Measurements from ENCODE around the gene TMEM158. TPM values are rescaled to one million over a fixed set of nuclear protein-coding genes. Genes with fewer than 3 reads are reported as not detected.
A peak's percentile ranks its signal among the peaks of the same experiment; 100 is the strongest.

Gene TMEM158
- total RNA-seq, 1 donor from 2014 or later, result 14.1 TPM

DNA sequence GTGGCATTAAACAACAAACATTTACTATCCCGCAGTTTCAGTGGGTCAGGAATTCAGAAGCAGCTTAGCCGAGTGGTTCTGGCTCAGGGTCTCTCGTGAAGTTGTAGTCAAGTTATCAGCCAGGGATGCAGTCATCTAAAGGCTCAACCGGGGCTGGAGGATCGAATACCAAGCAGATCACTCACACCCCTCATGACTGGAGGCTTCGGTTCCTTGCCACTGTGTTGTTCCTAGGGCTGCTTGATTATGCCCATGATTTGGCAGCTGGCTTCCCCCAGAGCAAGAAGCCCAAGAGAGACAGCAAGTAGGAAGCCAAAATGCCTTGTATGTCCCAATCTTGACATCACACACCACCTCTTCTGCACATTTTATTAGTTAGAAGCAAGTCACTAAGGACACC lies 46.0 kb downstream of the TMEM158 start:
- DNase-seq (ENCODE audit: low read depth) (peak; percentile 62), FAIRE-seq (peak; percentile 74)
- Mint-ChIP-seq H3K36me3 (ENCODE audit: low read depth, unreplicated experiment) (no peaks in the 10 kb centered on the region), H3K27ac (ENCODE audit: unreplicated experiment) (peak overlapping the region; percentile 79), H3K4me1 (ENCODE audit: low read depth, unreplicated experiment) (peaks cover 28% of the 10 kb centered on the region), H3K9me3 (ENCODE audit: unreplicated experiment) (peaks cover 3% of the 10 kb centered on the region), H3K27me3 (ENCODE audit: low read depth, unreplicated experiment) (peaks cover 19% of the 10 kb centered on the region), H3K4me3 (ENCODE audit: unreplicated experiment) (no peak overlapping the region)
- no peak overlapping the region for H3K9ac ChIP-seq (ENCODE audit: low read length)
- TF ChIP-seq, protein P1, sequence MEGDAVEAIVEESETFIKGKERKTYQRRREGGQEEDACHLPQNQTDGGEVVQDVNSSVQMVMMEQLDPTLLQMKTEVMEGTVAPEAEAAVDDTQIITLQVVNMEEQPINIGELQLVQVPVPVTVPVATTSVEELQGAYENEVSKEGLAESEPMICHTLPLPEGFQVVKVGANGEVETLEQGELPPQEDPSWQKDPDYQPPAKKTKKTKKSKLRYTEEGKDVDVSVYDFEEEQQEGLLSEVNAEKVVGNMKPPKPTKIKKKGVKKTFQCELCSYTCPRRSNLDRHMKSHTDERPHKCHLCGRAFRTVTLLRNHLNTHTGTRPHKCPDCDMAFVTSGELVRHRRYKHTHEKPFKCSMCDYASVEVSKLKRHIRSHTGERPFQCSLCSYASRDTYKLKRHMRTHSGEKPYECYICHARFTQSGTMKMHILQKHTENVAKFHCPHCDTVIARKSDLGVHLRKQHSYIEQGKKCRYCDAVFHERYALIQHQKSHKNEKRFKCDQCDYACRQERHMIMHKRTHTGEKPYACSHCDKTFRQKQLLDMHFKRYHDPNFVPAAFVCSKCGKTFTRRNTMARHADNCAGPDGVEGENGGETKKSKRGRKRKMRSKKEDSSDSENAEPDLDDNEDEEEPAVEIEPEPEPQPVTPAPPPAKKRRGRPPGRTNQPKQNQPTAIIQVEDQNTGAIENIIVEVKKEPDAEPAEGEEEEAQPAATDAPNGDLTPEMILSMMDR (IDR thresholded peaks at IDR 0.05; ENCODE audit: insufficient read depth, low read depth, low read length), result no peak
- no peak for TF ChIP-seq EZH2 (IDR thresholded peaks at IDR 0.05; ENCODE audit: insufficient read depth, low read length)
- H2AFZ ChIP-seq (ENCODE audit: low read depth, low read length), result no peak overlapping the region
- H3K4me1 ChIP-seq (ENCODE audit: insufficient read depth, low read length), result peaks cover 33% of the 10 kb centered on the region
- peaks cover 1% of the 10 kb centered on the region for H3K27me3 ChIP-seq (ENCODE audit: insufficient read depth, low read length)
- H3K9me3 ChIP-seq (ENCODE audit: insufficient read depth, low read depth, low read length), result no peaks in the 10 kb centered on the region
- no peaks in the 10 kb centered on the region for H4K20me1 ChIP-seq (ENCODE audit: insufficient read depth, low read length)
- no peaks in the 10 kb centered on the region for H3K79me2 ChIP-seq (ENCODE audit: insufficient read depth, low read length)
- peak overlapping the region; percentile 9 for H3K4me2 ChIP-seq (ENCODE audit: low read length)
- H3K36me3 ChIP-seq (ENCODE audit: insufficient read depth, low read length), result no peaks in the 10 kb centered on the region
- no peak overlapping the region for H3K27ac ChIP-seq (ENCODE audit: low read depth, low read length)
- no peak overlapping the region for H3K4me3 ChIP-seq (ENCODE audit: insufficient read depth, low read depth, low read length)

DNA sequence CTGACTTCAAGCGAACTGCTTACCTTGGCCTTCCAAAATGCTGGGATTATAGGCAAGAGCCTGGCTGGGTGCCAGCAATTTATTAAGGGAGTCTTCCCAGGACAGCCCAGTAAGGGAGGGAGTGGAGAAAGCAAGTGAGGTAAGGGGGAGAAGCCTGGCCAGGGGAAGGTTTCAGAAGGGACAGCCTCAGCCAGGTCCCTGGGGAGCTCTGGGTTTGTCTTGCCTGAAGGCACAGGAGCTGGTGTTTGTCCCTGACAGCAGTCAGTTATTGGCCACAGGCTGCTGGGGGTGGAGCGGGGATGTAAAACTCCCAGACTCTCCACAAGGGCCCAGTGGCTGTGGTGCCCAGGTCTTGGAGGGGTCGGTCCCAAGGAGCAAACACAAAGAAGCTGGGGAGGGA lies 46.9 kb downstream of the TMEM158 start:
- peaks cover 16% of the 10 kb centered on the region for H3K27me3 Mint-ChIP-seq (ENCODE audit: low read depth, unreplicated experiment)
- H3K79me2 ChIP-seq (ENCODE audit: insufficient read depth, low read length), result no peaks in the 10 kb centered on the region
- no peaks in the 10 kb centered on the region for H4K20me1 ChIP-seq (ENCODE audit: insufficient read depth, low read length)
- H3K4me1 ChIP-seq (ENCODE audit: insufficient read depth, low read length), result peaks cover 33% of the 10 kb centered on the region
- H3K9me3 ChIP-seq (ENCODE audit: insufficient read depth, low read depth, low read length), result no peaks in the 10 kb centered on the region
- FAIRE-seq, result no peak
- H3K36me3 Mint-ChIP-seq (ENCODE audit: low read depth, unreplicated experiment), result no peaks in the 10 kb centered on the region
- H3K4me3 Mint-ChIP-seq (ENCODE audit: unreplicated experiment), result no peak overlapping the region
- peak overlapping the region; percentile 79 for H3K27ac Mint-ChIP-seq (ENCODE audit: unreplicated experiment)
- no peak overlapping the region for H2AFZ ChIP-seq (ENCODE audit: low read depth, low read length)
- no peaks in the 10 kb centered on the region for H3K27me3 ChIP-seq (ENCODE audit: insufficient read depth, low read length)
- no peak overlapping the region for H3K9ac ChIP-seq (ENCODE audit: low read length)
- no peaks in the 10 kb centered on the region for H3K36me3 ChIP-seq (ENCODE audit: insufficient read depth, low read length)
- no peak for DNase-seq (ENCODE audit: low read depth)
- H3K9me3 Mint-ChIP-seq (ENCODE audit: unreplicated experiment), result peaks cover 3% of the 10 kb centered on the region
- peaks cover 28% of the 10 kb centered on the region for H3K4me1 Mint-ChIP-seq (ENCODE audit: low read depth, unreplicated experiment)
- no peak overlapping the region for H3K27ac ChIP-seq (ENCODE audit: low read depth, low read length)
- no peak overlapping the region for H3K4me2 ChIP-seq (ENCODE audit: low read length)
- TF ChIP-seq, protein P1 (IDR thresholded peaks at IDR 0.05; ENCODE audit: insufficient read depth, low read depth, low read length), result no peak
- H3K4me3 ChIP-seq (ENCODE audit: insufficient read depth, low read depth, low read length), result no peak overlapping the region

DNA sequence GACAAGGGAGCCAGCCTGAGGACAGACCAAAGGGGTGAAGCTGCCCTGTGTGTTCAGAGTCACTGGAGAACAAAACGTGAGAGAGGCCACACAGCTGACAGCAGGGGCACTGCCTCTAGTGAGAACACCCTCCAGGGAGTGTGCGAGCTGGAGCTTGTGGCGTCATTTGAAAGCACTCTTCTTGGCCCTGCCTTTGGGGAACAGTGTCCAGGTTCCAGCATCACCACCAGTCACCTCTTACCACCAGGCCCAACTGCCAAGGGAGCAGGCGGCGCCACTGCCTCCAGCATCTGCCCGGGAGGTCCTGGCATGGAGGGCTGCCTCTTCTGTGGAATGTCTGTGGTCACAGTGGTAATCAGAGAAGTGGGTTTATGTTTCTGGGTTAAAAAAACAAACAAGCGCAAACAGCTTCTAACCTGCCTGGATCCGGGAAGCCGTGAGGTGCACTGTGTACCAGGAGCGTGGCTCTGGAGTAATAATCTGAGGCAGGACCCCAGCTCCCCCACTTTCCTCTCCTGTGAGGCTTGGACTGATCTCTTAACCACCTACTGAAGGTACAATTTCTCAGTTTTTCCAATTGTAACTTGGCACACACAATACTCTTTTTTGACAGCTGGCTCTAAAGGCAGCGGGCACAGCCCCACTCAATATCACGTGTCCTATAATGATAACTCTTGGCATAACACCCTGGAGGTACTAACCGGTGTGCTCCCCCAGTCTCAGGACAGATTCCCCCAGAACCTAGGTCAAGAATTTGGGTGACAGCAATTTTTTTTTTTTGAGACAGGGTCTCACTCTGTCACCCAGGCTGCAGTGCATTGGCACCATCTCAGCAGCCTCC lies 47.7 kb downstream of the TMEM158 start:
- Histone ChIP-seq H3K4me2 (ENCODE audit: low read length) (peak overlapping the region; percentile 36), H3K4me1 (ENCODE audit: insufficient read depth, low read length) (peaks cover 28% of the 10 kb centered on the region), H3K27me3 (ENCODE audit: insufficient read depth, low read length) (no peaks in the 10 kb centered on the region), H4K20me1 (ENCODE audit: insufficient read depth, low read length) (no peaks in the 10 kb centered on the region), H3K36me3 (ENCODE audit: insufficient read depth, low read length) (no peaks in the 10 kb centered on the region), H3K9ac (ENCODE audit: low read length) (peak overlapping the region; percentile 20), H3K27ac (ENCODE audit: low read depth, low read length) (no peak overlapping the region), H2AFZ (ENCODE audit: low read depth, low read length) (peak overlapping the region; percentile 7), H3K79me2 (ENCODE audit: insufficient read depth, low read length) (no peaks in the 10 kb centered on the region), H3K9me3 (ENCODE audit: insufficient read depth, low read depth, low read length) (no peaks in the 10 kb centered on the region), H3K4me3 (ENCODE audit: insufficient read depth, low read depth, low read length) (no peak overlapping the region)
- Mint-ChIP-seq H3K9me3 (ENCODE audit: unreplicated experiment) (peaks cover 3% of the 10 kb centered on the region), H3K4me1 (ENCODE audit: low read depth, unreplicated experiment) (peaks cover 25% of the 10 kb centered on the region), H3K27ac (ENCODE audit: unreplicated experiment) (no peak overlapping the region), H3K4me3 (ENCODE audit: unreplicated experiment) (no peak overlapping the region), H3K36me3 (ENCODE audit: low read depth, unreplicated experiment) (no peaks in the 10 kb centered on the region), H3K27me3 (ENCODE audit: low read depth, unreplicated experiment) (peaks cover 17% of the 10 kb centered on the region)
- no peak for TF ChIP-seq EZH2 (IDR thresholded peaks at IDR 0.05; ENCODE audit: insufficient read depth, low read length)
- TF ChIP-seq, protein P1 (IDR thresholded peaks at IDR 0.05; ENCODE audit: insufficient read depth, low read depth, low read length), result no peak
- DNase-seq (ENCODE audit: low read depth) (peak; percentile 84), FAIRE-seq (peak; percentile 47)
